ENCODE results near the gene ENTPD1.

DNA sequence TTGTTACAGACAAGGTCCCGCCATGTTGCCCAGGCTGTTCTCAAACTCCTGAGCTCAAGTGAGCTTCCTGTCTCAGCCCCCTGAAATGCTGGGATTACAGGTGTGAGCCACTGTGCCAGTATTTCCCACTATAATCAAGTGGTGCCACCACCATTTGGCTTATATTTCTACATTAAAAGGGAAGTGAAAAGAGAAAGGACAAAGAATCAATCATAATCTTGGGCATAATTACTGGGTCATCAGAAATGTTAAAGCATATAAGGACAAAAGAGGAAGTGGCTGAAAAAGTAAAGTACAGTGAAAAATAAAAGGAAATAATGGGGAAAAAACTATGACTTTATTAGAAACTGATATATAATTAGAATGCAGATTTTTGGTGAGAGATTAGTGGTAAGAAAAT, 25.7 kb upstream of the ENTPD1 start:
- TF ChIP-seq, protein P1, sequence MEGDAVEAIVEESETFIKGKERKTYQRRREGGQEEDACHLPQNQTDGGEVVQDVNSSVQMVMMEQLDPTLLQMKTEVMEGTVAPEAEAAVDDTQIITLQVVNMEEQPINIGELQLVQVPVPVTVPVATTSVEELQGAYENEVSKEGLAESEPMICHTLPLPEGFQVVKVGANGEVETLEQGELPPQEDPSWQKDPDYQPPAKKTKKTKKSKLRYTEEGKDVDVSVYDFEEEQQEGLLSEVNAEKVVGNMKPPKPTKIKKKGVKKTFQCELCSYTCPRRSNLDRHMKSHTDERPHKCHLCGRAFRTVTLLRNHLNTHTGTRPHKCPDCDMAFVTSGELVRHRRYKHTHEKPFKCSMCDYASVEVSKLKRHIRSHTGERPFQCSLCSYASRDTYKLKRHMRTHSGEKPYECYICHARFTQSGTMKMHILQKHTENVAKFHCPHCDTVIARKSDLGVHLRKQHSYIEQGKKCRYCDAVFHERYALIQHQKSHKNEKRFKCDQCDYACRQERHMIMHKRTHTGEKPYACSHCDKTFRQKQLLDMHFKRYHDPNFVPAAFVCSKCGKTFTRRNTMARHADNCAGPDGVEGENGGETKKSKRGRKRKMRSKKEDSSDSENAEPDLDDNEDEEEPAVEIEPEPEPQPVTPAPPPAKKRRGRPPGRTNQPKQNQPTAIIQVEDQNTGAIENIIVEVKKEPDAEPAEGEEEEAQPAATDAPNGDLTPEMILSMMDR (IDR thresholded peaks at IDR 0.05; ENCODE audit: insufficient read depth, low read length, poor library complexity, severe bottlenecking) = no peak
- TF ChIP-seq EZH2phosphoT487 (conservative IDR thresholded peaks at IDR 0.05; ENCODE audit: low read length) = no peak

Measured in SU-DHL-6 (cell line).